SH-SY5Y (cell line): ENCODE measurements around the gene KIF1A.

Source experiments
- GATA2 ChIP-seq: IDR thresholded peaks from 2 replicates; pipeline ENCODE4 v1.6.1; 2011; ENCODE audit warnings: mild to moderate bottlenecking, low read depth, low read length
- GATA3 ChIP-seq: IDR thresholded peaks from 2 replicates; pipeline ENCODE4 v1.6.1; 2011; ENCODE audit warnings: low read depth, mild to moderate bottlenecking, low read length, moderate library complexity

- TF ChIP-seq GATA3 (no peak), GATA2 (no peak)
These were observed 83.5 kb downstream of the KIF1A start for GRCh38 chr2:240736281-240737250.
